ENCODE results near the gene PDE4D. TPM values are rescaled to one million over a fixed set of nuclear protein-coding genes. Genes with fewer than 3 reads are reported as not detected.

Gene PDE4D
- total and polyA plus RNA-seq, 2 donors (not counting 3 experiments of a cell fraction or from before 2014, with no cell fraction given) = 34.5 to 51.2 TPM

DNA sequence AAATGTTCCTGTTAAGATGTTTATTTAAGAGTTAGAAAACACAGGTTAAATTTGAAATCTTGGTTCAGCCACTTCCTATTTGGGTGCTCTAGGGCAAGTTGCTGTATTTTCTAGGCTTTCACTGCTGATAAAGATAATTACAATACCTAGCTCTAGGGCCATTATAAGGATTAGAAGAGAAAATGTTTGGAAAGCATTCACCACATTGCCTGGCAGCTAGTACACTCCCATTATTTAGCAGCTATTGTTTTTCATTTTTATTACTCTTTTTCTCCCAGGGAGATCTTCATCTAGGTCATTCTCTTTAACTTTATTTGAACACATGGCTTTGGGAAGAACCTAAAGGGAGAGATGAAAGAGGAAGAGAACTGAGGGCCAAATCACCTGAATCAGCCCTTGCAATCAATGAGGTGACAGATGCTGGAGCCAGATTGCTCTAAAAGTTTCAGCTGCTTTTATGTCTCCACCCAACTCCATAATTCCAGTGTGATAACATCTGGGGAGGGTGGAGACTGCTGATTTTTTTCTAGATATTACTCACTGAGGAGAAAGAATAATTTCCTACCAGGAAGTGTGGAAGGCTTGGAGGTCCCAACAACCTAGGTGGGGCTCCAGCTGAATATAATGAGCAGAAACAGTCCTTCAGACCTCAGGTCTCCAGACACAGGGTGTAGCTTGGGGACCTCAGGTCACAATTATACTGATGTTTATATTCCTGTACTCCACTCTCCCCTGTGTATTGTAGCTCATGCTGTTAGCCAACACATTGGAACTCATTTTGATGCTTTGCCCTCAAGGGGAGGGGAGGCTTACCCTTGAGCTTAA is 670.6 kb downstream of the PDE4D start:
- Histone ChIP-seq H3K27ac (ENCODE audit: insufficient read depth, low read depth, low read length) (no peak overlapping the region), H3K27me3 (ENCODE audit: control insufficient read depth in 2 of 2, insufficient read depth in 2 of 2, low read length in 2 of 2) (no peaks in the 10 kb centered on the region), H3K9me3 (replicated peaks; ENCODE audit: control insufficient read depth, insufficient read depth, low read length) (peaks cover 2% of the 10 kb centered on the region), H3K36me3 (ENCODE audit: control insufficient read depth in 2 of 2, extremely low read depth in 1 of 2, insufficient read depth in 2 of 2, low read length in 2 of 2) (no peaks in the 10 kb centered on the region), H4K20me1 (replicated peaks; ENCODE audit: control insufficient read depth, extremely low read depth, insufficient read depth, low read length) (no peaks in the 10 kb centered on the region), H3K4me1 (ENCODE audit: control insufficient read depth, extremely low read depth, insufficient read depth, low read length) (peaks cover 24% of the 10 kb centered on the region), H3K79me2 (ENCODE audit: control insufficient read depth, insufficient read depth, low read length) (no peaks in the 10 kb centered on the region), H2AFZ (ENCODE audit: low read depth, low read length) (no peak overlapping the region), H3K9me1 (replicated peaks; ENCODE audit: control insufficient read depth, extremely low read depth, insufficient read depth, low read length) (no peaks in the 10 kb centered on the region), H3K4me3 (replicated peaks in 1 of 3; ENCODE audit: insufficient read depth in 1 of 3, low read depth in 1 of 3, low read length in 3 of 3) (no peak overlapping the region), H3K9ac (replicated peaks; ENCODE audit: extremely low read depth, insufficient read depth, low read length) (no peak overlapping the region), H3K4me2 (ENCODE audit: insufficient read depth, low read length) (peak overlapping the region; percentile 34)
- FAIRE-seq (peak; percentile 76), DNase-seq (ENCODE audit: low read depth, low spot score) (peak; percentile 46)
- ChIA-PET POLR2A (interaction anchor here (1.0 kb wide), 1 partner anchor 74 kb away, joined by 3 read pairs; no protein-coding TSS in a partner anchor), CTCF (interaction anchor here (0.7 to 4.6 kb wide), 19 partner anchors 9 to 451 kb away, joined by 3 to 64 read pairs (median 4); no protein-coding TSS in a partner anchor)
- TF ChIP-seq GATA2 (IDR thresholded peaks at IDR 0.05; ENCODE audit: insufficient read depth, insufficient read length, low read depth, low read length) (peak; percentile 92), POLR2AphosphoS5 (IDR thresholded peaks at IDR 0.05; ENCODE audit: insufficient read depth, low read depth, low read length) (no peak), POLR2A (IDR thresholded peaks at IDR 0.05; ENCODE audit: low read depth, low read length) (no peak), MYC (IDR thresholded peaks at IDR 0.05; ENCODE audit: low read depth, low read length) (no peak), FOS (IDR thresholded peaks at IDR 0.05; ENCODE audit: borderline replicate concordance, insufficient read depth, low read length) (peak; percentile 31)
- TF ChIP-seq, protein P1, sequence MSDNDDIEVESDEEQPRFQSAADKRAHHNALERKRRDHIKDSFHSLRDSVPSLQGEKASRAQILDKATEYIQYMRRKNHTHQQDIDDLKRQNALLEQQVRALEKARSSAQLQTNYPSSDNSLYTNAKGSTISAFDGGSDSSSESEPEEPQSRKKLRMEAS (IDR thresholded peaks at IDR 0.05; ENCODE audit: insufficient read depth, insufficient read length) = no peak
- intact Hi-C loops (cut with micrococcal nuclease) = loop anchor here (1.0 to 2.0 kb wide), 2 partner anchors 54 to 78 kb away; no protein-coding TSS in a partner anchor
- dilution Hi-C loops (cut with MboI; ENCODE audit: extremely low pct_ligation_motif_present, low sequenced_read_pairs) = no loop called here
- no TSS peak for BruUV-seq (replicated peaks)

DNA sequence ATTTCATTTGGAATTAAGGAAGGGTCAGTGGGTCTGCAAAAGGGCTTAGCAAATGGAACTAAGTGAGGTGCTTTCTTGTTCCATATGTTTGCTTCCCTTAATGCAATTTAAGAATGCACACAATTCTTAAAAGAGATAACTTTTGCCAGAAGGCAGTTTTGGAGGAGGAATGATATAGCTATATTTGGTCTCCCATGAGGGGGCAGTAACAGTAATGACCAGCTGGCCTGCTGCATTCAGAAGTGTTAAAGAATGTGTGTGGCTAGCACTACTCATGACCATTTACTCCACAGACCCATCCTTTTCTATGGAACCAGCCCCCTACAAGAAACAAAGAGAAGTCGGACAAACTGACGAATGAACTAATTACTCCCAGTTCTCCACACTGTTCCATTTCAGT is 671.8 kb downstream of the PDE4D start:
- H3K4me3 ChIP-seq (replicated peaks in 1 of 3; ENCODE audit: insufficient read depth in 1 of 3, low read depth in 1 of 3, low read length in 3 of 3) = no peak overlapping the region
- no peak overlapping the region for H3K9ac ChIP-seq (replicated peaks; ENCODE audit: extremely low read depth, insufficient read depth, low read length)
- no peaks in the 10 kb centered on the region for H3K27me3 ChIP-seq (ENCODE audit: control insufficient read depth in 2 of 2, insufficient read depth in 2 of 2, low read length in 2 of 2)
- H3K79me2 ChIP-seq (ENCODE audit: control insufficient read depth, insufficient read depth, low read length) = no peaks in the 10 kb centered on the region
- H3K4me1 ChIP-seq (ENCODE audit: control insufficient read depth, extremely low read depth, insufficient read depth, low read length) = peaks cover 24% of the 10 kb centered on the region
- dilution Hi-C loops (cut with MboI; ENCODE audit: extremely low pct_ligation_motif_present, low sequenced_read_pairs) = no loop called here
- no peak for DNase-seq (ENCODE audit: low read depth, low spot score)
- ChIA-PET CTCF (interaction anchor here (0.9 to 4.6 kb wide), 11 partner anchors 15 to 579 kb away, joined by 3 to 64 read pairs (median 7); no protein-coding TSS in a partner anchor), POLR2A (no interaction called here)
- TF ChIP-seq JUN (IDR thresholded peaks at IDR 0.05; ENCODE audit: borderline replicate concordance, insufficient read depth, insufficient read length, low read depth) (no peak), EZH2 (IDR thresholded peaks at IDR 0.05; ENCODE audit: borderline replicate concordance, low read depth, low read length, severe bottlenecking) (no peak), POLR2A (IDR thresholded peaks at IDR 0.05; ENCODE audit: low read depth, low read length) (no peak), FOS (IDR thresholded peaks at IDR 0.05; ENCODE audit: borderline replicate concordance, insufficient read depth, low read length) (no peak), POLR2AphosphoS5 (IDR thresholded peaks at IDR 0.05; ENCODE audit: insufficient read depth, low read depth, low read length) (no peak), MYC (IDR thresholded peaks at IDR 0.05; ENCODE audit: low read depth, low read length) (no peak), GATA2 (IDR thresholded peaks at IDR 0.05; ENCODE audit: insufficient read depth, insufficient read length, low read depth, low read length) (no peak)
- TF ChIP-seq, protein P2, sequence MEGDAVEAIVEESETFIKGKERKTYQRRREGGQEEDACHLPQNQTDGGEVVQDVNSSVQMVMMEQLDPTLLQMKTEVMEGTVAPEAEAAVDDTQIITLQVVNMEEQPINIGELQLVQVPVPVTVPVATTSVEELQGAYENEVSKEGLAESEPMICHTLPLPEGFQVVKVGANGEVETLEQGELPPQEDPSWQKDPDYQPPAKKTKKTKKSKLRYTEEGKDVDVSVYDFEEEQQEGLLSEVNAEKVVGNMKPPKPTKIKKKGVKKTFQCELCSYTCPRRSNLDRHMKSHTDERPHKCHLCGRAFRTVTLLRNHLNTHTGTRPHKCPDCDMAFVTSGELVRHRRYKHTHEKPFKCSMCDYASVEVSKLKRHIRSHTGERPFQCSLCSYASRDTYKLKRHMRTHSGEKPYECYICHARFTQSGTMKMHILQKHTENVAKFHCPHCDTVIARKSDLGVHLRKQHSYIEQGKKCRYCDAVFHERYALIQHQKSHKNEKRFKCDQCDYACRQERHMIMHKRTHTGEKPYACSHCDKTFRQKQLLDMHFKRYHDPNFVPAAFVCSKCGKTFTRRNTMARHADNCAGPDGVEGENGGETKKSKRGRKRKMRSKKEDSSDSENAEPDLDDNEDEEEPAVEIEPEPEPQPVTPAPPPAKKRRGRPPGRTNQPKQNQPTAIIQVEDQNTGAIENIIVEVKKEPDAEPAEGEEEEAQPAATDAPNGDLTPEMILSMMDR (IDR thresholded peaks at IDR 0.05; ENCODE audit: extremely low read depth in 1 of 2, insufficient read depth in 1 of 2, low read depth in 1 of 2, low read length in 2 of 2) = no peak
- TF ChIP-seq, protein P1 (IDR thresholded peaks at IDR 0.05; ENCODE audit: insufficient read depth, insufficient read length) = no peak
- BruUV-seq (replicated peaks) = no TSS peak
- no peaks in the 10 kb centered on the region for H3K9me1 ChIP-seq (replicated peaks; ENCODE audit: control insufficient read depth, extremely low read depth, insufficient read depth, low read length)
- no peaks in the 10 kb centered on the region for H3K36me3 ChIP-seq (ENCODE audit: control insufficient read depth in 2 of 2, extremely low read depth in 1 of 2, insufficient read depth in 2 of 2, low read length in 2 of 2)
- no peak for FAIRE-seq
- H4K20me1 ChIP-seq (replicated peaks; ENCODE audit: control insufficient read depth, extremely low read depth, insufficient read depth, low read length) = no peaks in the 10 kb centered on the region
- intact Hi-C loops (cut with micrococcal nuclease) = loop anchor here (2.0 kb wide), 1 partner anchor 55 kb away; no protein-coding TSS in a partner anchor
- H3K27ac ChIP-seq (ENCODE audit: insufficient read depth, low read depth, low read length) = no peak overlapping the region
- H2AFZ ChIP-seq (ENCODE audit: low read depth, low read length) = no peak overlapping the region
- peaks cover 2% of the 10 kb centered on the region for H3K9me3 ChIP-seq (replicated peaks; ENCODE audit: control insufficient read depth, insufficient read depth, low read length)
- no peak overlapping the region for H3K4me2 ChIP-seq (ENCODE audit: insufficient read depth, low read length)

Data from endothelial cell of umbilical vein (primary cell).